Pancreas (tissue), 10 donors: Measurements from ENCODE around the gene NSRP1. TPM values are rescaled to one million over a fixed set of nuclear protein-coding genes. Genes with fewer than 3 reads are reported as not detected.

Experiments
- ATAC-seq, 4 donors: fragments of 200-7000 bp; cut with Tn5 transposase; one replicate each; pipeline versions ENCODE4 v1.8.0 to v1.9.1; 2020; ENCODE audit warnings: mild to moderate bottlenecking in 4 of 4, moderate library complexity in 4 of 4
- DNase-seq, 6 donors: peaks; one replicate each; pipeline ENCODE4 v3.0.0-alpha.2; 2020
- FAIRE-seq: peaks from 2 replicates; lab custom pipeline; 2012; peaks lifted over from hg19 to GRCh38; lab: Jason Lieb, UNC
- H3K27ac ChIP-seq, 4 donors: fragments of 200-600 bp; sonication (generic); 1 replicate in 3 of 4; 2 replicates in 1 of 4; pipeline versions ENCODE4 v1.5.0 to v1.8.0; 2020
- H3K27me3 ChIP-seq, 4 donors: fragments of 200-600 bp; one replicate each; pipeline ENCODE4 v1.8.0; 2021
- H3K36me3 ChIP-seq, 3 donors: fragments of 200-600 bp; sonication (generic) in 1 of 3; one replicate each; pipeline versions ENCODE4 v1.5.0 to v1.8.0; 2020 to 2021
- H3K4me1 ChIP-seq, 3 donors: fragments of 200-600 bp; one replicate each; pipeline ENCODE4 v1.8.0; 2021
- H3K4me3 ChIP-seq, 4 donors: fragments of 200-600 bp; sonication (generic) in 2 of 4; one replicate each; pipeline versions ENCODE4 v1.5.0 to v1.8.0; 2020 to 2021
- H3K9me3 ChIP-seq, 4 donors: fragments of 200-600 bp; one replicate each; pipeline ENCODE4 v1.8.0; 2021
- WGBS, 2 donors: extraction: QIAGEN DNeasy Blood & Tissue Kit; methylation state at CpG; one replicate each; pipeline ENCODE4 v1.1.7; 2013; 5-methylcytosine and 5-hydroxymethylcytosine counted together
- intact Hi-C, 3 donors: fragments of 100-400 bp; cut with DNase I; formaldehyde crosslinking; loops; one replicate each; pipeline versions ENCODE4 v1.11.1 to v1.14.2; 2022
- polyA plus RNA-seq, 2 donors: library from polyadenylated mRNA; stranded (reverse); fragments of 200-250 nt; gene quantifications; one replicate each; pipeline ENCODE4 v1.2.3, GENCODE V29; 2013
- total RNA-seq, 6 donors: library from RNA; stranded (reverse); fragmentation: NEBNext Ultra II Directional in 4 of 6; extraction: Animal tissue kit (Norgen Biotek cat#: 25700) in 4 of 6; gene quantifications; one replicate each; pipeline versions ENCODE4 v1.2.1 to v1.2.4, GENCODE V29; 2021 to 2023
- TF ChIP-seq, protein P1 (sequence below), 4 donors: fragments of 200-600 bp; sonication (generic) in 3 of 4; IDR thresholded peaks; one replicate each; pipeline versions ENCODE4 v1.5.0 to v1.8.0; 2021; ENCODE audit warnings: antibody characterized with exemption in 4 of 4
- donor health status: healthy with polysubstance abuse.
- donor health status: DM: no; HTN: no; CAD: no; lungs with moderate emphysema.
- donor health status: DM: no; HTN: no; CAD: no.
- donor health status: control.
- donor health status: control.
- donor health status: Bipolar disorder and iron deficiency.
- donor health status: DM: yes; HTN: yes; CAD: no.
- donor health status: DM: no; HTN: no; CAD: no.
- donor health status: DM: no; HTN: no; CAD: no.
- donor health status: DM: yes; HTN: yes; CAD: no.

Gene NSRP1
- total and polyA plus RNA-seq, 8 donors: 13.8 to 24.2 (median 15.2) TPM

DNA sequence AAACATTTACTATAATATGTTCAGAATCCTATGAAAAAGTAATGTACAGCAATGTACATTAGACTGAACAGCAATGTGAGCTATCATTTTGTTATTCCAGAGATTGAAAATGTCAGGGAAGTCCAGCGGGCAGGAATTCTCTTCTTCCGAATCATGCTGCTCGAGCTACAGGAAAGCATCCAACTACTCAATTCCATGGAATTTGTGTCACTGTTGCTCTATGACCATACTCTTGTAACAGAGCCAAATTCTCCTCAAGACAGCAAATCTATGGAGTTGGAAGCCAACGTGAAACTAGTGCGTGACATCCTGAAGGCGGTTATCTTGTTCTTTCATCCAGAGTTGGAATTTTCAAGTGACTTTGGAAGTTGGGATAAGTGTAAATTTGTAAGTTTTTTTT is 24.8 kb upstream of the NSRP1 start:
- Histone ChIP-seq H3K36me3 (no peaks in the 10 kb centered on the region), H3K9me3 (no peaks in the 10 kb centered on the region), H3K27me3 (peaks cover 0 to 4% (median 0%) of the 10 kb centered on the region in 4 donors), H3K4me3 (no peak overlapping the region), H3K27ac (no peak overlapping the region), H3K4me1 (no peaks in the 10 kb centered on the region)
- TF ChIP-seq, protein P1, sequence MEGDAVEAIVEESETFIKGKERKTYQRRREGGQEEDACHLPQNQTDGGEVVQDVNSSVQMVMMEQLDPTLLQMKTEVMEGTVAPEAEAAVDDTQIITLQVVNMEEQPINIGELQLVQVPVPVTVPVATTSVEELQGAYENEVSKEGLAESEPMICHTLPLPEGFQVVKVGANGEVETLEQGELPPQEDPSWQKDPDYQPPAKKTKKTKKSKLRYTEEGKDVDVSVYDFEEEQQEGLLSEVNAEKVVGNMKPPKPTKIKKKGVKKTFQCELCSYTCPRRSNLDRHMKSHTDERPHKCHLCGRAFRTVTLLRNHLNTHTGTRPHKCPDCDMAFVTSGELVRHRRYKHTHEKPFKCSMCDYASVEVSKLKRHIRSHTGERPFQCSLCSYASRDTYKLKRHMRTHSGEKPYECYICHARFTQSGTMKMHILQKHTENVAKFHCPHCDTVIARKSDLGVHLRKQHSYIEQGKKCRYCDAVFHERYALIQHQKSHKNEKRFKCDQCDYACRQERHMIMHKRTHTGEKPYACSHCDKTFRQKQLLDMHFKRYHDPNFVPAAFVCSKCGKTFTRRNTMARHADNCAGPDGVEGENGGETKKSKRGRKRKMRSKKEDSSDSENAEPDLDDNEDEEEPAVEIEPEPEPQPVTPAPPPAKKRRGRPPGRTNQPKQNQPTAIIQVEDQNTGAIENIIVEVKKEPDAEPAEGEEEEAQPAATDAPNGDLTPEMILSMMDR (IDR thresholded peaks at IDR 0.05): no peak
- FAIRE-seq (no peak), ATAC-seq (no peak), DNase-seq (no peak)
- WGBS, 2 donors: 47 to 52% methylated on average over 6 of the region's 6 CpGs
- intact Hi-C loops: no loop called here

DNA sequence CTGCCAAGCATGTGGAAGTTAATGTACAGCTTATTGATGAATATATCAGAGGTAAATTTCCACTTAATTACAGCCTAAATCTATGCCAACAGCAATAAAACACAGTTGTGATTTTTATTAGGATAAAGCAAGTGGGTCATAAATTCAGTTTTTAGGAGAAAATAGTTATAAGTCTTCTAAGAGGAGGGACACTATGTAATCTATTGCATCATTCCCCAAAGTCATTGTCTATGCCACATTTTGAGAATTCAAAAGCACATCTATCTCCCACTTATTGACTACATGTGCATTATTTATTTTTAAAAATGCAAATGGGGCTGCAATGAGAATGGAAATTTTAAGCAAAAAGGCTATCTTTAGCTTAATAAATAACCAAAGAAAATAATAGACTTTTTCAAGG is 23.7 kb upstream of the NSRP1 start:
- H3K27me3 ChIP-seq: peaks cover 0 to 4% (median 0%) of the 10 kb centered on the region in 4 donors
- no peak overlapping the region for H3K4me3 ChIP-seq
- DNase-seq: no peak
- TF ChIP-seq, protein P1 (IDR thresholded peaks at IDR 0.05): no peak
- no peak for ATAC-seq
- no peaks in the 10 kb centered on the region for H3K9me3 ChIP-seq
- no peak overlapping the region for H3K27ac ChIP-seq
- no peaks in the 10 kb centered on the region for H3K36me3 ChIP-seq
- intact Hi-C loops: no loop called here
- FAIRE-seq: no peak
- H3K4me1 ChIP-seq: no peaks in the 10 kb centered on the region

DNA sequence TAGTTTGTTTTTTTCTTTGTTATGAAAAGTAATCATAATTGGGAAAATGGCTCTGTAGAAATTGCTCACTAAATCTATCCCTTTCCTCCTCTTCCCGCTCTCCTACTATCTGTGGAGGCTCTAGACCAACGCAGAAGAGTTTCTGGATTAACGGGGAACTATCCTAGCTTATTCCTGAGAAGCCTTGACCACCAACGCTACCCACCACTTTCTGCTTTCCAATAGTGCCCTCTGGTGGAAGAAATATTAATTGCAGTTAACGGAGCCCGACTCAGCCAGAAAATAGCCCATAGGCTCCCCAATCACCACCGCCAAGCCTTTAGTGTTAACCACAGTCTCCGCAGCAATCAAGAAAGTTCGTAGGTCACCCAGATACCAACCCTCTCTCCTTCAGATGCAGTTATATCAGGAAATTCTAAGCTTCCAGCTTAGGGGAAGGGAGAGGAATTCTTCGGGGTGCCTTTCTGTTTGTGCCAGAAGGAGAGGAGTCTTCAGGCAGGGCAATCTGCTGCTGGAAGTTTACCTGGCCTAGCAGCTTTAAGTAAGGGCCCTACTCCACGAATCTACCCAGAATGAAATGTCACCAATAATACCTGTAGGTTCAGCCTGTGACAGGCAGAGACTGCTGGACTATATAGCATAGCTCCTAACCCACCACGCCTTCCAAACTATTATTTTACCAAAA is 23.0 kb upstream of the NSRP1 start:
- no peak for FAIRE-seq
- intact Hi-C loops: no loop called here
- no peak overlapping the region for H3K4me3 ChIP-seq

DNA sequence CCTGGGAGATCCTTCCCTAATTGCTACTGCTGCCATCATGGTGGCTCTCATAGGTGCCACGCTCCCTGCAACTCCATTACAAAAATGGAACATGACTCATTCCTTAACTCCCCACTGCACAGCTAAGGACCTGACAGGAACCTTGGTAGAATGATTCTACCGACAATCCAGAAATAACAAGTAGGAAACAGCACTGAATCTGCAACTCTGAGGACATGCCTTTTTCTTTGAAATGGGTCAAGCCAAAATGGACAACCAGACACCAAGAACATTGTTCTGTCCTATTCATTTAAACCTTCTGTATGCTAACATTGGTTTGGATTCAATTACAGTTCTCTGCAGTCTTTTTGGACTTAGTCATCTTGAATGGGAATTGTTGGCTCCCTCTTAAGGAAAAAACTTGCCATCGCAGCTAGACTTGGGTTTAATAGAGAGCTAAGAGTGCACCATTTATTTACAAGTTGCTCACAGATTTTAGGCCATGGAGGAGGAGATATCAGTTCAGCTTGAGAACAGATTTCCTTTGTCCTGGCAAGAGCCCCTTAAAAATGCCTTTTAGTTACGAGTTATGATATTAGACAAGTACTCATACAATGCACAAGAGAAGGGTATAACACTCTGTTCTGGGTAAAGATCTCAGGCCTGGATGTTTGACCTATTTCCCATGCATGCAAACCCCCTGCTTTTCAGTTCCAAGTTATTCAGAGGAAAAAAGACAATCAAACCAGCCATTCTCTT is 20.9 kb upstream of the NSRP1 start:
- H3K4me1 ChIP-seq: no peaks in the 10 kb centered on the region
- H3K27me3 ChIP-seq: no peaks in the 10 kb centered on the region
- DNase-seq: no peak
- intact Hi-C loops: no loop called here
- 48 to 51% methylated on average over 4 of the region's 4 CpGs for WGBS, 2 donors
- peak; percentile 53 to 80 (median 67) for ATAC-seq
- TF ChIP-seq, protein P1 (IDR thresholded peaks at IDR 0.05): peak in 2 of 4 donors; percentile 19 to 20
- no peaks in the 10 kb centered on the region for H3K9me3 ChIP-seq
- no peak overlapping the region for H3K27ac ChIP-seq
- no peak for FAIRE-seq
- H3K4me3 ChIP-seq: no peak overlapping the region
- H3K36me3 ChIP-seq: no peaks in the 10 kb centered on the region

More for the DNA sequence above, 23.0 kb upstream of the NSRP1 start:
- DNase-seq (peak in 1 of 6 donors; percentile 56), ATAC-seq (peak; percentile 75 to 90 (median 87))
- no peaks in the 10 kb centered on the region for H3K9me3 ChIP-seq
- TF ChIP-seq, protein P1 (IDR thresholded peaks at IDR 0.05): peak; percentile 72 to 87 (median 80)
- WGBS, 2 donors: 15 to 16% methylated on average over 12 of the region's 12 CpGs
- H3K27ac ChIP-seq: no peak overlapping the region
- H3K27me3 ChIP-seq: peaks cover 0 to 4% (median 0%) of the 10 kb centered on the region in 4 donors
- no peaks in the 10 kb centered on the region for H3K36me3 ChIP-seq
- no peaks in the 10 kb centered on the region for H3K4me1 ChIP-seq
